ENCODE results near the gene RC3H2. TPM values are rescaled to one million over a fixed set of nuclear protein-coding genes. Genes with fewer than 3 reads are reported as not detected.

RC3H2 gene
- total RNA-seq, 2 donors from 2014 or later, result 56.4 to 60.1 TPM

GRCh38 chr9:122897969-122898368, 7.2 kb downstream of the RC3H2 start:
- no peaks in the 10 kb centered on the region for H3K4me1 ChIP-seq (ENCODE audit: control insufficient read depth, insufficient read depth, low read length)
- H3K27ac ChIP-seq (ENCODE audit: low read depth, low read length), result no peak overlapping the region
- H3K27ac Mint-ChIP-seq, result no peak overlapping the region
- no peaks in the 10 kb centered on the region for H3K27me3 ChIP-seq (ENCODE audit: control insufficient read depth, insufficient read depth, low read length, poor library complexity, severe bottlenecking)
- H3K4me3 Mint-ChIP-seq, result no peak overlapping the region
- no peak overlapping the region for H3K4me3 ChIP-seq (ENCODE audit: low read length)
- peaks cover 51% of the 10 kb centered on the region for H3K36me3 ChIP-seq (ENCODE audit: control insufficient read depth, insufficient read depth, low read length)
- no peaks in the 10 kb centered on the region for H3K27me3 Mint-ChIP-seq (ENCODE audit: insufficient read depth)
- no peak for DNase-seq
- no peaks in the 10 kb centered on the region for H3K9me3 Mint-ChIP-seq
- TF ChIP-seq CTCF (conservative IDR thresholded peaks at IDR 0.05), result no peak
- 100% methylated on average over 1 of the region's 1 CpG; no CpG with 5 or more reads in 1 of the 2 experiments for WGBS, 2 experiments (ENCODE audit: insufficient coverage in 1 of 2, insufficient read length in 1 of 2)
- peaks cover 43% of the 10 kb centered on the region for H3K36me3 Mint-ChIP-seq (ENCODE audit: low read depth)
- no peaks in the 10 kb centered on the region for H3K9me3 ChIP-seq (ENCODE audit: control insufficient read depth, low read length)
- peaks cover 6% of the 10 kb centered on the region for H3K4me1 Mint-ChIP-seq
- H3K9ac ChIP-seq (ENCODE audit: extremely low read depth, low read length, poor library complexity, severe bottlenecking), result no peak overlapping the region

- no peaks in the 10 kb centered on the region for H3K9me3 ChIP-seq (ENCODE audit: control insufficient read depth, low read length)
- Mint-ChIP-seq H3K4me1 (no peaks in the 10 kb centered on the region), H3K27ac (no peak overlapping the region), H3K36me3 (ENCODE audit: low read depth) (peaks cover 62% of the 10 kb centered on the region), H3K27me3 (ENCODE audit: insufficient read depth) (no peaks in the 10 kb centered on the region), H3K9me3 (no peaks in the 10 kb centered on the region), H3K4me3 (no peak overlapping the region)
- no peak overlapping the region for H3K27ac ChIP-seq (ENCODE audit: low read depth, low read length)
- no peaks in the 10 kb centered on the region for H3K4me1 ChIP-seq (ENCODE audit: control insufficient read depth, insufficient read depth, low read length)
- H3K27me3 ChIP-seq (ENCODE audit: control insufficient read depth, insufficient read depth, low read length, poor library complexity, severe bottlenecking), result no peaks in the 10 kb centered on the region
- no peak for TF ChIP-seq CTCF (conservative IDR thresholded peaks at IDR 0.05)
- no peak overlapping the region for H3K4me3 ChIP-seq (ENCODE audit: low read length)
- peaks cover 89% of the 10 kb centered on the region for H3K36me3 ChIP-seq (ENCODE audit: control insufficient read depth, insufficient read depth, low read length)
- no peak for DNase-seq
- WGBS, 2 experiments (ENCODE audit: insufficient coverage in 1 of 2, insufficient read length in 1 of 2), result 64 to 83% methylated on average over 1 to 3 of the region's 3 CpGs
- H3K9ac ChIP-seq (ENCODE audit: extremely low read depth, low read length, poor library complexity, severe bottlenecking), result no peak overlapping the region
Observed at GRCh38 chr9:122888480-122888879, 16.7 kb downstream of the RC3H2 start.

GRCh38 chr9:122883125-122883524, 22.0 kb downstream of the RC3H2 start:
- Mint-ChIP-seq H3K36me3 (ENCODE audit: low read depth) (peaks cover 58% of the 10 kb centered on the region), H3K9me3 (no peaks in the 10 kb centered on the region), H3K27me3 (ENCODE audit: insufficient read depth) (no peaks in the 10 kb centered on the region), H3K27ac (no peak overlapping the region), H3K4me1 (peaks cover 11% of the 10 kb centered on the region), H3K4me3 (no peak overlapping the region)
- H3K27me3 ChIP-seq (ENCODE audit: control insufficient read depth, insufficient read depth, low read length, poor library complexity, severe bottlenecking), result no peaks in the 10 kb centered on the region
- TF ChIP-seq CTCF (conservative IDR thresholded peaks at IDR 0.05), result no peak
- H3K36me3 ChIP-seq (ENCODE audit: control insufficient read depth, insufficient read depth, low read length), result peaks cover 83% of the 10 kb centered on the region
- H3K27ac ChIP-seq (ENCODE audit: low read depth, low read length), result no peak overlapping the region
- no peak overlapping the region for H3K9ac ChIP-seq (ENCODE audit: extremely low read depth, low read length, poor library complexity, severe bottlenecking)
- no peaks in the 10 kb centered on the region for H3K4me1 ChIP-seq (ENCODE audit: control insufficient read depth, insufficient read depth, low read length)
- no peaks in the 10 kb centered on the region for H3K9me3 ChIP-seq (ENCODE audit: control insufficient read depth, low read length)
- no peak overlapping the region for H3K4me3 ChIP-seq (ENCODE audit: low read length)
- WGBS, 2 experiments (ENCODE audit: insufficient coverage in 1 of 2, insufficient read length in 1 of 2), result 90 to 97% methylated on average over 1 to 2 of the region's 2 CpGs
- DNase-seq, result no peak

Data from endodermal cell (in vitro differentiated cells).